ENCODE results near the gene EMILIN2.

- TF ChIP-seq POLR2AphosphoS5 (IDR thresholded peaks at IDR 0.05; ENCODE audit: insufficient read depth, low read depth, low read length) (no peak), CTCF (IDR thresholded peaks at IDR 0.05; ENCODE audit: extremely low read depth in 1 of 2, insufficient read depth in 1 of 2, low read depth in 1 of 2, low read length in 2 of 2) (no peak)
Measured at GRCh38 chr18:2843146-2843545, 3.7 kb upstream of the EMILIN2 start.
